GM18907 (cell line): ENCODE results near the gene COPE.

ENCODE experiments used
- ATAC-seq: cut with Tn5 transposase; IDR thresholded peaks from one replicate; pipeline ENCODE4 v1.9.1; 2021; ENCODE audit warnings: mild to moderate bottlenecking, moderate library complexity; ENCODE audit not compliant: unreplicated experiment

The COPE gene

GRCh38 chr19:18853755-18854427 is 65.3 kb downstream of the COPE start:
- ATAC-seq: no peak

- ATAC-seq: no peak
These were observed 66.5 kb downstream of the COPE start for GRCh38 chr19:18852648-18853047.

- no peak for ATAC-seq
These were observed 67.4 kb downstream of the COPE start for GRCh38 chr19:18851673-18852325.

GRCh38 chr19:18850471-18851375 is 68.5 kb downstream of the COPE start:
- no peak for ATAC-seq

- no peak for ATAC-seq
These were observed 69.3 kb downstream of the COPE start for GRCh38 chr19:18849838-18850400.
